IMR-90 (cell line): ENCODE measurements around the gene CBFA2T3. TPM values are rescaled to one million over a fixed set of nuclear protein-coding genes. Genes with fewer than 3 reads are reported as not detected.

ENCODE experiments used
- ATAC-seq: fragments of 200-7000 bp; cut with Tn5 transposase; 2 replicates; pipeline ENCODE4 v1.9.1; 2020; ENCODE audit warnings: low read depth, mild to moderate bottlenecking, moderate library complexity
- BruUV-seq: library from RNA; stranded (reverse); fragments of 400-500 nt; replicated peaks from 2 replicates; lab custom pipeline; 2021; lab: Mats Ljungman, UMichigan
- CTCF ChIA-PET: fragments of 300-600 bp; formaldehyde crosslinking; extraction: SDS; loops from one replicate; lab custom pipeline; 2021; ENCODE audit warnings: antibody characterized with exemption; lab: Yijun Ruan, JAX
- POLR2A ChIA-PET: fragments of 300-600 bp; sonication (Branson Sonifier 250); formaldehyde crosslinking; loops from one replicate; lab custom pipeline; 2022; ENCODE audit warnings: antibody characterized with exemption; ENCODE audit not compliant: unreplicated experiment; lab: Charles Lee
- DNase-seq: peaks from one replicate; pipeline ENCODE4 v3.0.0; 2013
- H2AFZ ChIP-seq: replicated peaks from 2 replicates; pipeline ENCODE3; 2013; ENCODE audit warnings: low read length, mild to moderate bottlenecking; ENCODE audit not compliant: poor library complexity
- H2AK5ac ChIP-seq: 2 replicates; pipeline ENCODE4 v1.6.1; 2013; ENCODE audit warnings: low read depth, low read length, inconsistent platforms
- H2AK9ac ChIP-seq: replicated peaks from 2 replicates; pipeline ENCODE3; 2013; ENCODE audit warnings: mild to moderate bottlenecking, low read depth, low read length, moderate library complexity; ENCODE audit not compliant: poor library complexity
- H2BK120ac ChIP-seq: 2 replicates; pipeline ENCODE4 v1.6.1; 2013; ENCODE audit warnings: low read depth, low read length, inconsistent platforms
- H2BK15ac ChIP-seq: 3 replicates; pipeline ENCODE4 v1.6.1; 2013; ENCODE audit warnings: low read depth, low read length, inconsistent platforms
- H2BK20ac ChIP-seq: 2 replicates; pipeline ENCODE4 v1.6.1; 2013; ENCODE audit warnings: low read depth, mild to moderate bottlenecking, inconsistent platforms, low read length, moderate library complexity
- H2BK5ac ChIP-seq: 2 replicates; pipeline ENCODE4 v1.6.1; 2013; ENCODE audit warnings: mild to moderate bottlenecking, low read depth, low read length, inconsistent platforms; ENCODE audit not compliant: poor library complexity, severe bottlenecking
- H3K14ac ChIP-seq: replicated peaks from 2 replicates; pipeline ENCODE4 v1.6.1; 2013; ENCODE audit warnings: low read depth, low read length, inconsistent platforms
- H3K18ac ChIP-seq: 2 replicates; pipeline ENCODE4 v1.6.1; 2013; ENCODE audit warnings: low read depth, low read length, control low read depth
- H3K23ac ChIP-seq: 2 replicates; pipeline ENCODE4 v1.6.1; 2013; ENCODE audit warnings: low read depth, low read length, inconsistent platforms
- H3K27ac ChIP-seq: 2 replicates; pipeline ENCODE4 v1.5.1; 2013; ENCODE audit warnings: mild to moderate bottlenecking, control low read depth, low read length; ENCODE audit not compliant: insufficient read depth
- H3K27me3 ChIP-seq: 2 replicates; pipeline ENCODE4 v1.6.1; 2013; ENCODE audit warnings: low read length; ENCODE audit not compliant: control insufficient read depth, insufficient read depth
- H3K36me3 ChIP-seq: 2 replicates; pipeline ENCODE4 v1.6.1; 2013; ENCODE audit warnings: low read length, mixed read lengths; ENCODE audit not compliant: control insufficient read depth, insufficient read depth
- H3K4ac ChIP-seq: 2 replicates; pipeline ENCODE4 v1.6.1; 2013; ENCODE audit warnings: low read depth, low read length, inconsistent platforms
- H3K4me1 ChIP-seq: 2 replicates; pipeline ENCODE4 v1.6.1; 2013; ENCODE audit warnings: low read length, mixed read lengths; ENCODE audit not compliant: control insufficient read depth, insufficient read depth
- H3K4me2 ChIP-seq: 2 replicates; pipeline ENCODE4 v1.6.1; 2013; ENCODE audit warnings: low read depth, mild to moderate bottlenecking, control low read depth, low read length, moderate library complexity
- H3K4me3 ChIP-seq: 2 replicates; pipeline ENCODE4 v1.5.1; 2013; ENCODE audit warnings: low read depth, mild to moderate bottlenecking, control low read depth, low read length, moderate library complexity; ENCODE audit not compliant: insufficient read depth
- H3K56ac ChIP-seq: 2 replicates; pipeline ENCODE4 v1.6.1; 2013; ENCODE audit warnings: low read length, inconsistent platforms; ENCODE audit not compliant: insufficient read depth; ENCODE audit errors: extremely low read depth
- H3K79me1 ChIP-seq, 2 experiments: 2 replicates each; pipeline ENCODE4 v1.6.1; 2013; ENCODE audit warnings: low read length in 2 of 2, inconsistent platforms in 1 of 2, low read depth in 1 of 2
- H3K9ac ChIP-seq: 2 replicates; pipeline ENCODE4 v1.6.1; 2013; ENCODE audit warnings: low read depth, low read length, control low read depth
- H3K9me1 ChIP-seq: 2 replicates; pipeline ENCODE4 v1.6.1; 2013; ENCODE audit warnings: low read length, inconsistent platforms; ENCODE audit not compliant: insufficient read depth
- H3K9me3 ChIP-seq: 2 replicates; pipeline ENCODE4 v1.6.1; 2013; ENCODE audit warnings: low read length; ENCODE audit not compliant: control insufficient read depth, insufficient read depth
- H4K20me1 ChIP-seq: 2 replicates; pipeline ENCODE4 v1.6.1; 2013; ENCODE audit warnings: low read length, inconsistent platforms; ENCODE audit not compliant: insufficient read depth
- H4K5ac ChIP-seq: 2 replicates; pipeline ENCODE4 v1.6.1; 2013; ENCODE audit warnings: mild to moderate bottlenecking, low read depth, low read length, control low read depth
- H4K8ac ChIP-seq, 2 experiments: 2 replicates each; pipeline ENCODE4 v1.6.1; 2013; ENCODE audit warnings: low read depth in 2 of 2, low read length in 2 of 2, control low read depth in 1 of 2, inconsistent platforms in 1 of 2
- H4K91ac ChIP-seq: 2 replicates; pipeline ENCODE4 v1.6.1; 2013; ENCODE audit warnings: low read depth, low read length, inconsistent platforms; ENCODE audit not compliant: insufficient read depth
- BHLHE40 ChIP-seq: fragments of 150-350 bp; IDR thresholded peaks from 2 replicates; pipeline ENCODE4 v1.6.1; 2016; ENCODE audit warnings: mild to moderate bottlenecking, low read depth, low read length
- CHD1 ChIP-seq: IDR thresholded peaks from 2 replicates; pipeline ENCODE4 v1.6.1; 2012; ENCODE audit warnings: low read depth, low read length, improper control_type of control experiment
- CTCF ChIP-seq: conservative IDR thresholded peaks from 2 replicates; pipeline ENCODE4 v1.5.1; 2012; ENCODE audit warnings: mild to moderate bottlenecking, low read depth, low read length, improper control_type of control experiment
- FOS ChIP-seq: fragments of 150-350 bp; IDR thresholded peaks from 2 replicates; pipeline ENCODE4 v1.6.1; 2016; ENCODE audit warnings: low read depth, low read length
- MAZ ChIP-seq: IDR thresholded peaks from 2 replicates; pipeline ENCODE4 v1.6.1; 2012; ENCODE audit warnings: low read depth, mild to moderate bottlenecking, low read length, improper control_type of control experiment, moderate library complexity, borderline replicate concordance
- RAD21 ChIP-seq: IDR thresholded peaks from 2 replicates; pipeline ENCODE4 v1.6.1; 2012; ENCODE audit warnings: low read length, improper control_type of control experiment
- RCOR1 ChIP-seq: IDR thresholded peaks from 2 replicates; pipeline ENCODE4 v1.6.1; 2012; ENCODE audit warnings: mild to moderate bottlenecking, low read length, improper control_type of control experiment; ENCODE audit not compliant: insufficient replicate concordance
- RFX5 ChIP-seq: IDR thresholded peaks from 2 replicates; pipeline ENCODE4 v1.8.0; 2012; ENCODE audit warnings: low read depth, mild to moderate bottlenecking, low read length, moderate library complexity
- SMC3 ChIP-seq: fragments of 150-350 bp; IDR thresholded peaks from 2 replicates; pipeline ENCODE4 v1.6.1; 2016; ENCODE audit warnings: low read depth, mild to moderate bottlenecking, antibody characterized with exemption, low read length, moderate library complexity
- USF2 ChIP-seq: fragments of 150-350 bp; IDR thresholded peaks from 2 replicates; pipeline ENCODE4 v1.6.1; 2017; ENCODE audit warnings: mild to moderate bottlenecking, antibody characterized with exemption, low read length, low read depth
- WGBS, 2 experiments: methylation state at CpG; one replicate each; pipeline versions ENCODE4 v1.1.5 to v1.1.7; 2013; ENCODE audit warnings: missing lambda C conversion rate in 2 of 2; ENCODE audit not compliant: insufficient read length in 1 of 2; ENCODE audit errors: extremely low coverage in 2 of 2; 5-methylcytosine and 5-hydroxymethylcytosine counted together
- dilution Hi-C: fragments of 300-500 bp; cut with HindIII; formaldehyde crosslinking; loops from one replicate; pipeline ENCODE4 v1.14.3; 2018; ENCODE audit warnings: low sequenced_read_pairs; ENCODE audit not compliant: unreplicated experiment
- in situ Hi-C: fragments of 300-500 bp; cut with MboI; formaldehyde crosslinking; loops from 3 replicates; pipeline ENCODE4 v1.14.3; 2019; ENCODE audit warnings: low sequenced_read_pairs, inconsistent platforms, mixed read lengths
- intact Hi-C: fragments of 100-400 bp; cut with micrococcal nuclease; formaldehyde crosslinking; loops from 2 replicates; pipeline ENCODE4 v1.10.0; 2022
- polyA plus RNA-seq, 3 experiments: library from polyadenylated mRNA; depleted of rRNA; stranded (reverse); fragments of >200 nt; gene quantifications; 2 replicates each; pipeline ENCODE4 v1.2.3, GENCODE V29; 2012; ENCODE audit warnings: low replicate concordance in 1 of 3
- total RNA-seq: library from RNA; depleted of rRNA; stranded (reverse); fragments of >200 nt; gene quantifications from 2 replicates; pipeline ENCODE4 v1.2.3, GENCODE V29; 2012

CBFA2T3 gene
- total and polyA plus RNA-seq, 2 of the 4 experiments (the other 2 are of a cell fraction) = not detected

- H2AFZ ChIP-seq = no peak overlapping the region
- no peak for ATAC-seq
- 39% methylated on average over 8 of the region's 19 CpGs; no CpG with 5 or more reads in 1 of the 2 experiments for WGBS, 2 experiments
- no peak overlapping the region for H3K23ac ChIP-seq
- H3K9me1 ChIP-seq = no peaks in the 10 kb centered on the region
- no peak overlapping the region for H2AK5ac ChIP-seq
- H4K91ac ChIP-seq = no peak overlapping the region
- in situ Hi-C loops (loop anchor here (10.0 kb wide), 1 partner anchor 279 kb away; the partner anchor contains the start of gene ZNF778), intact Hi-C loops (no loop called here), dilution Hi-C loops (no loop called here)
- no peak for DNase-seq
- BruUV-seq = no TSS peak
- H3K56ac ChIP-seq = no peak overlapping the region
- H3K36me3 ChIP-seq = no peaks in the 10 kb centered on the region
- H3K4me1 ChIP-seq = no peaks in the 10 kb centered on the region
- H2BK5ac ChIP-seq = no peak overlapping the region
- H3K14ac ChIP-seq = no peak overlapping the region
- no peak overlapping the region for H3K9ac ChIP-seq
- no peak overlapping the region for H2BK15ac ChIP-seq
- H3K18ac ChIP-seq = no peak overlapping the region
- no peaks in the 10 kb centered on the region for H3K9me3 ChIP-seq
- H3K27me3 ChIP-seq = peaks cover 59% of the 10 kb centered on the region
- POLR2A ChIA-PET = no interaction called here
- H3K27ac ChIP-seq = no peak overlapping the region
- no peak overlapping the region for H4K8ac ChIP-seq
- no peak overlapping the region for H3K4me3 ChIP-seq
- H2AK9ac ChIP-seq = no peak overlapping the region
- H2BK20ac ChIP-seq = no peak overlapping the region
- TF ChIP-seq BHLHE40 = no peak
- no peak for TF ChIP-seq SMC3
- no peak for TF ChIP-seq RFX5
- no peak for TF ChIP-seq USF2
- TF ChIP-seq RAD21 = no peak
- no peak for TF ChIP-seq CHD1
- no peak for TF ChIP-seq RCOR1
- no peak for TF ChIP-seq FOS
- TF ChIP-seq MAZ = no peak
- no peak for TF ChIP-seq CTCF
- H3K79me1 ChIP-seq = no peaks in the 10 kb centered on the region
- H3K4me2 ChIP-seq = no peak overlapping the region
- no peak overlapping the region for H3K4ac ChIP-seq
- CTCF ChIA-PET = no interaction called here
- H4K5ac ChIP-seq = no peak overlapping the region
- no peaks in the 10 kb centered on the region for H4K20me1 ChIP-seq
- H2BK120ac ChIP-seq = no peak overlapping the region
Measured at GRCh38 chr16:88936008-88936555, 40.9 kb downstream of the CBFA2T3 start.
